Activated CD4-positive, CD25-positive, alpha-beta regulatory T cell treated with anti-CD3 and anti-CD28 coated beads, Interleukin-2, amount 50 U/mL, for 16 hours (primary cell): ENCODE measurements around the gene COA1.

Source experiments
- DNase-seq: peaks from one replicate; pipeline ENCODE4 v3.0.0-alpha.2; 2020; ENCODE audit warnings: low read depth, low spot score

COA1 gene

DNA sequence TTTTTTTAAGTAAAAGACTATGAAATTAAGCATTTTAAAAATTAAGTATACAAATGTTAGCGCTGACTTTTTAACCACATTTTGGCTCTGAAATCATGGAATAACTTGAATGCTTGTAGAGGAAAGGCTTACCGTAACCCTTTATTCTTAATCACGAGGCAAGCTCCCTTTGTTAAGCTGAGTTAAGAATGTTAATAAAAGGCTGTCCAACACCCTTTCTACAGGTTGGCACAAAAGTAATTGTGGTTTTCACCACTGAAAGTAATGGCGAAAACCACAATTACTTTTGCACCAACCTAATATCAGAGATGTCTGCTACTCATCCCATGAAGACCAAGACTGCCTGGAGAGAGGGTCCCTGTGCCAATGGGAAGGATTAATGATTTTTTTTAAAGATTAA lies 75.9 kb downstream of the COA1 start:
- DNase-seq, result no peak

DNA sequence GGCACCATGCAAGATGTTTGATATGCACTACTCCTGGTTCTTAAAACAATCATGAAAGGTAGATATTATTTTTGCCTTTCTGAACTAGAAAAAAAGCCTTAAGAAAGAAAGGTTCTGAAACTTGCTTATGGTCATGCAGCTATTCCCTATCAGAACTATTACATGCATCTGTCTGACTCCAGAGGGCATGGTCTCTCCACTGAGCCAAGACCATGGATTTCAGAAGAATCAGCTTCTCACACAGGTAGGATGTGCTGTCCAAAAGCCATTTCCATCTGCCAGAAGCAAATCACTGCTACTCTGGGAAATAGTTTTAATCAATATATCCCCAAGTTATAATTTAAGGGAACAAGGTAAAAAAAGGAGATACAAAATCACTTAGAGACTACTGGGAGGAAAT lies 77.0 kb downstream of the COA1 start:
- no peak for DNase-seq

DNA sequence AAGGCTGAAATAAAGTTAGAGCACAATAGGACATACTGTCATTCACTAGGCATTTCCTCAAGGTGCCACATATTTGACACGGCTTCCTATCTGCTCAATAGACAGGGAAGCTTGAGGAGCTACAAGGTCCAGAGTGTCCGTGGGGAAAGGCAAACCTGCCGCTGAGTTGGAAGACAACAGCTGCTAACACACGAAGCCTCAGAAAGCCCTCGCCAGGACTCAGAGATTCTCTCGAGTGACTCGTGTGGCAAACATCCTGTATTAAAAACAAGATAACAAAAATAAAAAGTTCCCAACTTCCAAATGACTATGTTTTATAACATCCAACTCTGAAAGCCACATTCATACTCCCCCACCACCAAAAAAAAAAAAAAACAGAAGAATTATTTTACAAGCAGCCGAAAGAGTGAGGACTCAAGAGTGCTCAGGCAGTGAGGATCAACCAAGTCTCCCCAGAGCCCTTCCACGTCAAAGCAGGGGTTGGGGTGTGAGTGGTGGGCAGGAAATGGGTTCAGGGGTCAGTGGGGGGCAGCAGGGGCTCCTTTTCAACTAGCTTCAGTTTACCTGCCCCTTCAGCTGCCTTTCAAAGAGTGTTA lies 78.8 kb downstream of the COA1 start:
- DNase-seq, result no peak

DNA sequence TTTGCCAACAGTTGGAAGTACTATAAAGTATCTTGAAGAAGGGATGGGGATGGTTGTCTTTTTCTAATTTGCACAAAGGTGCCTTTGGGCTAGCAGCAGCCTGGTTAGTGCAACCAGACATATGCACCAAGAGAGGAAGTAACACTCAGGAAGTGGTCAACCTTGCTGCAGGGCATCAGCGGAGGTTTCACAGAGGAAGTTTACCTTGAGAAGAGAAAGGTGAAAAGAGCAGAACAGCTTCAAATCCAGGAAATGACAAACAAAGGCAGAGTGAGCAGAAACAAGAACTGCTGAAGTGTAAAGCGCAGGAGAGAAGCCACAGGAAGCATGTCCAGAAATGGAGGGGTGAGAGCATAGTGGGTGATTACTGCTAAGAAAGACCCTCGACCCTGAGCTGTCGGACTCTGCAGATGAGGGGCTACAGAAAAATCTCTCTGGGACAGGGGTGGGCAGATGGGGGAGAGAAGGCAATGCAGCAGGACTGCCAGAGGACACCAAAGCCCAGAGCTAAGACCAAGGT lies 79.5 kb downstream of the COA1 start:
- DNase-seq, result peak; percentile 44

DNA sequence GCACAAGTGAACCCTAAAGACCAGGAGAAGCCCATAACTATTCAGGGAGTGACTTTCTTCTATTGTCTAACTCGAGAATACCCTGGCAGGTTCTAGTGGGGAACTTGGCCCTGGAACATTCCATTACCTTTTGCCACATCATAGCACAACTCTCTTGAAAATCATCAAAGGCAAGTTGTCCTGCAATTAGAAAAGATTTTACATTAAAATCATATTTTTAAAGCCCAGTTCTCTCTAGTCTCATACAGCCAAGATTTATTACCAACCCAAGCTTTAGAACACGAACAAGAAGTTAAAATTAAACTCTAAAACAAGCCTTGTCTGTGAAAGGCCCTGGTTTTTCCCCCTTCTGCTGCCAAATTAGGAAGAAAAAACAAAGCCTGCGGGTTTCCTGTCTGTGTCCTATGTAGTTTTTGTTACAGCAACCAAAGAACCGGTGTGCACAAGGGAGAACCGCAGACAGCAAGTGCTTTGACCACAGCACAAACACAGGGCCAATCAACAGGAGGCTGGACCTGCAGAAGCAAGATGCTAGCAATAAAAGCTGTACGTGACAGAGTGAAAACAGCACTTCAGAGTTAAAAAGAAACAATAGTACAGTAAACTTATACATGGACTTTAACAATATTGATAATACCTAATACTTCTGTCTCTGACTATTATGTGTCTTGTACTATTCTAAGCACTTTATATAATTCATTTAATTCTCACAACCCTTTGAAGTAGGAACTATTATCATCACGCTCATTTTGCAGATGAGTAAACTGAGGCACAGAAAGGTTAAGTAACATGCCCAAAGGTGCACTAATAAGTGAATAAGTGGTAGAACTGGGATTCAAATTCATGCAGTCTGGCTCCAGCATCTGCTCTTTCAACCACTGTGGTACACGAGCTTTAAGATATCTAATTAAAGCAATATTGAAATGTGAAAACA lies 80.6 kb downstream of the COA1 start:
- no peak for DNase-seq

DNA sequence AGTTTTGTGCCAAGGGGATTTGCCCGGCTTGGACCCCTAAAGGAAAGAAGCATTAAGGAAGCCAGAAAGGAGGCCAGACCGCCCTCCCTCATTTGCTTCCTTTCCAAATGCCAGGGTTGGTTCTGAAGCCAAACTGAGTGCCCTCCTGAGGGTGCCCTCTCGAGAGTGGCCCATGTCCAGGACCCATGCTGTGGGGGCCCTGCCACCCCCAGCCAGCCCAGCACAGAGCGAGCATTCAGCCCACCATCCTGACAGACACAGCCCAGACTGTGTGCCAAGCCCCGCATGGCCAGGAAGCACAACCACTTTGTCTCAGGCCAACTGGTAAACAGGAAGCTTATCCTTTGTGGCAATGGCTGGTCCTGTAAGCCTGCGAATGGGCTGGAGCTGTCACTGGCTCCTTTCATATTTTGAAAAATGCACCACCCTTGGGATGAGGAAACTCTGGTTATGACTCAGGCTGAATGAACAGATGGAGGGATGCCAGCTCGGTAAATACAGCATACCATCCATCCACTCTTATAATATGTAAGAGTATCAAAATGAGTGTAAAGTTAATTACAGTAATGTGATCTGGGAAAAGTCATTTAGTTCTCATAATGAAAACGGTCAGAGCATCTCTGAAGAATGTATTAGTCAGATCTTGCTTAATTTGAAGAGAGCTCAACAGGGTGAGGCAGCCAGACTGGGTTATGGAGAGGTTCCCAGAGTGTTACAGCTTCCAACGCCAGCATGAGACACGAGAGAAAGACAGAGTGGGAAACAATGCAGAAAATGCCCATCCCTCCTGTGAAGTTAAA lies 81.5 kb downstream of the COA1 start:
- DNase-seq, result no peak

DNA sequence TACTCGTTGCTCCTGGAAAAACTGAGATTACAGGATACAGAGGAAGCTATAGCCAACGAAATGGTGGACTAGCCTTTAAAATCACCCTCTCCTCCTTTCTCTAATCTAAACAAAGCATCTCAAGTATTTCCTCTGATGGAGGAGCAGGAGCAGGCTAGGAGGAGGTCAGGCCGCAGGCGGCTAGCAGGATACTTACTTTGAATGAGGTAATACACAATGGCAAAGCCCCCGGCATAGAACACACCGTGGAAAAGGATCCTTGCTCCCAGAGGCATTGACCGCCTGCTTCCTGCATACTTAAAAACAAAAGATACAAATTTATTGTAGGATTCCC lies 82.0 kb downstream of the COA1 start:
- DNase-seq, result no peak

DNA sequence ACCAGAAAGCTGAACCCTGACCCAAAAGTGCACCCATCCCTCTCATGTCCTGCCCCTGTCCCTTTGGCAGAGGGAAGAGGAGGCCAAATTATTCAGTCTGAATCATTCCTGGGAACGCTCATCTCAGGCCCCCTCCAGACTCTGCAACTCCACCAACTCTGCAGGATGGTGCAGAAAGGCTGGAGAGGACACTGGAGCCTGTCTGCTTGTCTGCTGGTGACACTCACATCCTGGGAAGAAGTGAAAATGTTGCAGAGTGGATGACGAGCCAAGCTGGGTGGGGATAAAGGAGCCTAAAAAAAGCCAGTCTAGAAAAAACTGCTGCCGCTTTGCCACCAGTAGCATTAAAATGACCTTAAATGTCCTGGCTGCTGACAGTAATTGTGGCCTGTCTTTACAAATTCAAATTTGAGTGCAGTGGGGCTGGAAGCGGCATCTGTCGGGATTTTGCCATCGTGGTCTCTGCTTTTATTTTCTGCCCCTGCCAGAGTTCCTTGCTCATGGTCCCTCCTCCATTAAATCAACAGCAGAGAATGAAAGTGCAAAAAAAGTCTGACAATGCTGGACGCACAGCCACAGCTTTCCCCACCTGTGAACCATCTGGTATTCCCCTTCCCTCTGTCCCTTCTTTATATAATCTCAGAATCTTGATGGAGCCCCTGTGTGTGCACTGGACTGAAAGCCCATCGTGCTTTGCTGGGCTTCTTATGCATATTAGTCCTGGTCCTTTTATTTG lies 82.6 kb downstream of the COA1 start:
- no peak for DNase-seq

DNA sequence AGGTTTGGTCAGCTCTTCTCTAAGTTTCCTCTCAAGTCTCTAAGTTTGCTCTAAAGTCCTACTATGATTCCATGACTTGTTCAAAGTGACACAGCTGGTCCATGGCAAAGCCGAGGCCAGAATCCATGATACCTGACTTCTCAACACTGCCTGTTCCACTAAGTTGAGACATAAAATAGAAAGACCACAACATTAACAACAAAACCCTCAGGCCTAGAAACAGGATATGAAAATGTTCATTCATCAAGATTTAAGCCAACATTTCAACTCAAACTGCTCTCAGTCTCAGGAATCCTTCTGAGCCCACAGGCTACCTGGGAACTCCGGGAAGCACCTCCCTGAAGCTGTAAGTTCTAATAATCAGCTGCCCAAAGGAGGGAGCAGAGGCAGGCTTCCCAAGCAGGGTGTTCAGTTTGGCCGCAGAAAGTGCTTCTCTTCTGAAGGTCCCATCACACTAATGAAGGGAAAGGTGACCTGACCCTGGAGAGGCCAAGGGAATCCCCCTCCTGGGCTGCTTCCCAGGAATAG lies 83.6 kb downstream of the COA1 start:
- DNase-seq, result no peak

DNA sequence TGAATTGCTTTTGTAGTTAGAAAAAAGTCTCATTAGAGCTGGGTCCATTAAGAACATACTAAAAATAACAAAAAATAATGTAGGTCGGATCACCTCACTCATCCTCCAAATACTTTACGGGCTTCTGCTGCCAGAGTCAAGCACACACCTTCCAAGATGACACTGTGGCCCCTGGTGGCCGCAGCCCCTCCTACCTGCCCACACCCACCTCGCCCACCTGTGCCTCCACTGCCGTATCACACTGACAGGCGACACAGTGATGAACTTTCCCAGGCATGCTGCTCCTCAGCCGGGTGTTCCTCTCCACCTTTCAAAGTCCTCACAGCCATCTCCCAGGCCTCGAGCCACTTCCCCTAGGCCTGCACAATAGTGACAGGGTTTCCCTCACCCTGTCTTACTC lies 85.5 kb downstream of the COA1 start:
- no peak for DNase-seq

DNA sequence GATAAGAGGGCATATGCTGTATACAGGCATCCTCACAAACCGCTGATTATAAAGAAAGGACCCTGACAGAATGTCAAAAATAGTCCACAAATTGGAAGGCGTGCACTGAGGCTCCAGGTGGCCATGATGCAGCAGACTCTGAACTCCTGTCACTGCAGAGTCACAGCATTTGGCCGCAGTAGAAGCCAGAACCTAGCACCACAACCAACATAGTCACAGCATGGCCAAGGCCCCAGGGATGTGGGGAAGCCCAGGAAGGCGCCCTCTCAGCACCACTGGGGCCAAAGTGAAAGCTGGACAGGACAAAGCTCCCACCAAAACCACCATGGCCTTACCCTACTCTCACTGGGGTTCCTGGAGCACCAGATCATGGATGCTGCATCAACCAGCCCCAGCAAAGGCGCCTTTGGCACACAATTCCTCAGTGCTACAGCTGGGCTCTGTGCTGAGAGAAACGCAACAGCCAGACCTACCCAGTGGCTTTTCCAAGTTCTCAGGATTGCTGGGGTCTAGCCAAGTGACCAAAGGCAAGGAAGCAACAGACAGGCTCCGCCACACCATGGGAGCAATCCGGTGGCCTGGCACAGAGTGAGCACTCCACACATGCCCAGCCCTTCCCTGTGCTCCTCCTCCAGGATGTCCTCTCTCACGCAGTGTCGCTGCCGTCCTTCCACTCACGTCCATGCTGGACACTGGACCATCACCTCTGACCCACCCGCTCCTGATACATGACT lies 86.3 kb downstream of the COA1 start:
- no peak for DNase-seq

DNA sequence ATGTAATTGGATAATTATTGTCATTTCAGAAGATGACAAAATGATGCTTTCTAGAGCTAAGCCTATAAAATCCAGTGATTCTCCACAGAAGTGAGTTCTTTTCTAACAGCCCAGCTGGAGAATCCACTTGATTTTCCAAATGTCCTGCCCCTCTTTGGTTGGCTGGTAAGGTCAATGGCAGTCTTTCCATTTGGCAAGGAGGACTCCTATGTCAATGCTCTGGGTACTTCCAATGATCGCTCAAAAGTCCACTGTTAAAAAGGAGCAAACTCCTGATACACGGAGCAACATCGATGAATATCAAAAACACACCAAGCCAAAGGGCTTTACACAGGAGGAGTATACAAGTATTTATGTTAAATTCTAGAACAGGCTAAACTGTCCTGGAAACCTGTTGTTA lies 88.6 kb downstream of the COA1 start:
- DNase-seq, result no peak

DNA sequence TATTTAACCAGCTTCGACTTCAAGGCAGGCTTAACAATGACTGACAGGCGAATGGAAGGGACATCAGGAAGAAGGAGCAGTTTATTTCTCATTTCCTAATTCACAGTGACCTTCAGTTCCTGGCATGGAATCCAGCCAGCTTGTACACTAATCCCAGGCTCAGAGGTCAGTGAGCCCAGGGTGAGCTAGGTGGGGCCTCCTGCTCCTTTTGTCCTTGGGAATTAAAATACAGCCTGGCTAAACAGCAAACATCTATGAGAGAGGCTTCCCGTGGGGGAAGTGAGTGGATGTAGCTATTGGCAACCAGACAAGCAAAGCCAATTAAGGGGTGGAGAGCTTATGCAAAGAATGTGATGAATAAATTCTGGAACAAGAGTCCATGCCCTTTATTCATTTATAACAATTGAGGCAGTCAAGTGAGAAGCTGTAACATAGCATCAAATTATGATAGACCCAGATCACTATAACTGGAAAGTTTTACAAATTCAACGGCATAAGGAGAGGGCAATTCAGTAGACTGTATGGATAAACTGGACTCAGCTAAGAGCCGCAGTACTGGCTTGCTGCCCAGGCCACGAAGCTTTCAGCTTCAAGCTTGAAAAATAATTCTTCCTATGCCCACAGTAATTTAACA lies 89.3 kb downstream of the COA1 start:
- DNase-seq, result no peak

DNA sequence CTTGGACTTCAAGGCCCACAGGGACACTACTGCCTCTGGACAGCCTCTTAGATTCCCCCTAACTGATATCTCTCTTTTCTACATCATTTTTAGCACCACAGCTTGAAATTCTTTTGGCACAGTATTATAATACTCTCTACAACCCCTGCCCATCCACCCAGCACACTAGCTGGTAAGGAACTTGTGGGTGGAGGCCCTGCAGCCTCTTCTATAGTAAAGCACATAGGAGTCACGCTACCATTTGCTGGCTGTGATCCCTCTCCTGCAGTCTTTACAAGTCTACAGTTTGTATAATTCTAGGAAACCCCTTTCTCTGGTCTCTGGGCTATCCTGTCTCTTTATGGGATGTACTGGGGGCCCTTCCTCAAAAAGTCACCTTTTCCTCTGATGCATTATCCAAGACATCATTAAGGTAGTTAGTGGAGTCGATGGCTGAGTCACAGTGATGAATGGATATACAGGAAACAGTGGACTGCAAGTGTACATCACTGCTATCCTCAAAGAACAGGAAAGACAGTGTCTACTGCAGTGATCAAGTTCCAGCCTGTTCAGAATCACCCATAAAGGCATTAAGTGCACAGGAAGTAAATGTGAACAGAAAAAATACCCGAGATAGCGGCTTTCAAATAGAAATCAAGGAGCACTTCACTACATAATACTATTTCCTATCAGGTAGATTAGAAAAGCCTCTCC lies 92.1 kb downstream of the COA1 start:
- DNase-seq, result no peak

DNA sequence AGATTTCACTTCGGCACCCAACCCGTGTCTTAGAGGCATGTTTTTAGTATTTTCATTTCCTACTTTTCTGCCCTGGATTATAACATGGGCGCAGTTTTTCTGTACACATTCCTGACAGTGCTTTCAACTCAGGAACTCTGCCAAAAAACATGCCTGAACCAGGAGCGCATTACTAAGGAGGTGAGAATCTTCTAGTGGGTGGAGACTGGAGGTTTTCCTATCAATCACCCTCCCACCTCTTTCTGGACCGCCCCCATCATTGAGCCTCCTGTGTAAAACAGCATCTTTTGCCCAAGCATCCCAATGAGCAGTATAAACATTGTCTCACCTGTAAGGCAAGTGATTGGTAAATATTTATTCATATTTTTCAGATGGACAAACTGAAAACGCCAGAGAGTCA lies 93.2 kb downstream of the COA1 start:
- DNase-seq, result no peak

DNA sequence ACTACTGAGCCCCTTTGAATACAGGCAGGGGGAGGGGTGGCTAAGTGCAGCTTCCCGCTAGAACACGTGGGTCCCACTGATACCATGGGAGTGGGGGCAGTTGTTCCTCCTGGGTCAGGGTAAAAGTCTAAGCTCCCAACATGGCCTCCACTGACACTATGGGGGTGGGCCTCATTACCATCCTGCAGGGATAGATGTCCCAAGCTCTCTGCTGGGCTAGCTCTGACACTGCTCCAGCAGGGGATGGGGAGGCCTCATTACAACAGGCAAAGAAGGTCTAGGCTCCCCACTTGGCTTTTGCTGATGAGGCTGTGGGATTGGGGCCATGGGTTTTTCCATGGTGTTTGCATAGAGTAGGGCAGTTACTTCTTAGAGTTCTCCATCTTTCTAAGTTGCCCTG lies 94.9 kb downstream of the COA1 start:
- no peak for DNase-seq

DNA sequence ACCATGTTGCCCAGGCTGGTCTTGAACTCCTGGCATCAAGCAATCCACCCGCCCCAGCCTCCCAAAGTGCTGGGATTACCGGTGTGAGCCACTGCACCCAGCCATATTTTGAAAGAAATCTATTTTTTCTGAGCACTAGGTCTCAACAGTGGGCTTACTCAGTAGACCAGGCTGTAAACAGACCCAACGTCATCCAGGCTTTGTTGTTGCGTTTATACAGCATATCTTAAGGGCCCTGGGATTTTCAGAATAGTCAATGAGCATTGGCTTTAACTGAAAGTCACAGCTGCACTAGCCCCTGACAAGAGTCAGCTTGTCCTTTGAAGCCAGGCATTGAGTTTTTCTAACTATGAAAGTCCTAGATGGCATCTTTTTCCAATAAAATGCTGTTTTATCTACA lies 96.6 kb downstream of the COA1 start:
- DNase-seq, result no peak

DNA sequence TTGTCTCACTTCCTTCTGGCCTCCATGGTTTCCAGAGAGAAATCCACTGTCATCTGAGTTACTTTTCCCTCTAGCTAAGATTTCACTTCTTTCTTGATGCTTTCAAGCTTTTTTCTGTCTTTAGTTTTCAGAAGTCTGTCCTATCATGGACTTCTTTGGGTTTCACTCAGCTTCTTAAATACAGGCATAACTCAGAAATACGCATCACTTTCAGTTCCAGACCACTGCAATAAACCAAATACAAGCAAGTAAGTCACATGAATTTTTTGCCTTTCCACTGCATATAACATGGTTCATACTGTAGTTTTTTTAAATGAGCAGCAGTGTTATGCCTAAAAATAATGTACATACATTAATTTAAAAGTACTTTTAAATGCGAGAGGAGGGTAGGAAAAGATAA lies 97.8 kb downstream of the COA1 start:
- no peak for DNase-seq

DNA sequence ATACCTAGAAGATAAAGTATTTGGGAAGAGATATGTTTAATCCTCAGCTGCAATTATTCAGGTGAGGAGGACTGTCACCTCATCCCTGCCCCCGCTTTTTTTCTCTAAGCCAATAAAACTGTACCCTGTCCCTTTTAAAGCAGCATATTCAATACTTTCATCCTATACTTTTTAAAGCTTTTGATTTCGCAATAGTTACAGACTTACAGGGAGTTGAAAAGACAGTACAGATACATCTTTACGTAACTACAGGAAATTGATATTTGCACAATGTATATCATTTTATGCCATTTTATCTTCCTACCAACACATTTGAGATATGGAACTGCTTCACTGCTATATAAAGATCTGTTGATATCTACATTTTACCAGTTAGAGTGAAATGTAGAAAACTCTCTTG lies 98.8 kb downstream of the COA1 start:
- no peak for DNase-seq

DNA sequence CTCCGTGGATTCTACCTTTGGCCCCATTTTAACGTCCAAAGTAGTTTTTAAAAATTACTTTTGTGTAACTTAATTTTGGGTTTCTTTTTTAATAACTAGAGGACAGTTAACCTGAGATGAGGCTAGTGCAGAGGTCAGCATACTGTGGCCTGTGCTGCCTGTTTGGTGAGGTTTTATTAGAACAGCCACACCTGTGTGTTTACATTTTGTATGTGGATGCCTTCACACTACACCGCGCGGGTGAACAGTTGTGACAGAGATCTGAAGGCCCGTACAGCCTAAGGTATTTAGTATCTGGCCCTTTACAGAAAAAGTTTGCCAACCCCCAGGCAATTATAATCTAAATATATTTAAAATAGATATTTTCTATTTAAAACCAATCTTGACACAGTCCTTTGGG lies 99.5 kb downstream of the COA1 start:
- no peak for DNase-seq
